NB4 (cell line): ENCODE measurements around the gene CRYGC.

ENCODE experiments used
- CTCF ChIP-seq: IDR thresholded peaks from one replicate; pipeline ENCODE4 v1.5.1; 2012; ENCODE audit warnings: low read depth, low read length
- POLR2A ChIP-seq: IDR thresholded peaks from 2 replicates; pipeline ENCODE4 v1.6.1; 2011; ENCODE audit warnings: mild to moderate bottlenecking; ENCODE audit not compliant: insufficient read length; ENCODE audit errors: extremely low read depth

DNA sequence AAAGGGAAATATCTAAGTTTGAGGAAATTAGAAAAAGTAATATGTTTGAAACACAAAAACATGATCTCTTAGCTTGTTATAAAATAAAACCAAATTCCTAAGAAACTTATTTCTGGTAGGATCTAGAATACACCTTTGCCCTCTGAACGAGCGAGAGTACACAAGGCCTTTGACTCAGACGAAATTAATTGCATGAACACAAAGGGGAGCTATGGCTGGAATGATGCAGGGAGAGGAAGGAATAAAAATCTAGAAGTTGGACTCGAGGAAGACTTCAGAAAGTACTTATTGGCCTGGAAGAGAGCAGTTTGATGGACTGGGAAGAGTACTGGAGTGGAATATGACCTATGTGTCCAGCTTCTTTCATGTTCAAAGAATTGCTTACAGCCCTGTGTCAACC is 4.4 kb downstream of the CRYGC start:
- TF ChIP-seq CTCF (no peak), POLR2A (no peak)
